ENCODE results near the gene ZNF692.

ZNF692 gene

DNA sequence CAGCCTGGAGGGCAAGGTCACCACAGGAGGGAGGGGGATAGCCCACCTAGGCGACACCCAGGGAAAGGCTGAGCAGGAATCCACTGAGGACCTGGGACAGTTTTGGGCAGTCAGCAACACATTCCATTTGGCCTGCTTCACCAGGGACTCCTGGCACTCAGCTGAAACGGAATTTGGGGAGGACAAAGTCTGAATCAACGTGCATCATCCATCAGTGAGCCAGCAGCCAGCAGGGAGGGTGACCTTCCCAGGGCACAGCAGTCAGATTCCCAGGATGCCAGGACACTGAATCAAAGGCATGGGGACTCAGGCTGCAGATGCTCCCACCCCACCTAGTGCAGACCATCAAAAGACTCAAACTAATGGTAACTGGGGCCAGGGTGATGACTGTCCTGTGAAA lies 37.8 kb downstream of the ZNF692 start:
- no peak overlapping the region for H3K4me3 ChIP-seq
- TF ChIP-seq, protein P1, sequence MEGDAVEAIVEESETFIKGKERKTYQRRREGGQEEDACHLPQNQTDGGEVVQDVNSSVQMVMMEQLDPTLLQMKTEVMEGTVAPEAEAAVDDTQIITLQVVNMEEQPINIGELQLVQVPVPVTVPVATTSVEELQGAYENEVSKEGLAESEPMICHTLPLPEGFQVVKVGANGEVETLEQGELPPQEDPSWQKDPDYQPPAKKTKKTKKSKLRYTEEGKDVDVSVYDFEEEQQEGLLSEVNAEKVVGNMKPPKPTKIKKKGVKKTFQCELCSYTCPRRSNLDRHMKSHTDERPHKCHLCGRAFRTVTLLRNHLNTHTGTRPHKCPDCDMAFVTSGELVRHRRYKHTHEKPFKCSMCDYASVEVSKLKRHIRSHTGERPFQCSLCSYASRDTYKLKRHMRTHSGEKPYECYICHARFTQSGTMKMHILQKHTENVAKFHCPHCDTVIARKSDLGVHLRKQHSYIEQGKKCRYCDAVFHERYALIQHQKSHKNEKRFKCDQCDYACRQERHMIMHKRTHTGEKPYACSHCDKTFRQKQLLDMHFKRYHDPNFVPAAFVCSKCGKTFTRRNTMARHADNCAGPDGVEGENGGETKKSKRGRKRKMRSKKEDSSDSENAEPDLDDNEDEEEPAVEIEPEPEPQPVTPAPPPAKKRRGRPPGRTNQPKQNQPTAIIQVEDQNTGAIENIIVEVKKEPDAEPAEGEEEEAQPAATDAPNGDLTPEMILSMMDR (IDR thresholded peaks at IDR 0.05) = no peak

DNA sequence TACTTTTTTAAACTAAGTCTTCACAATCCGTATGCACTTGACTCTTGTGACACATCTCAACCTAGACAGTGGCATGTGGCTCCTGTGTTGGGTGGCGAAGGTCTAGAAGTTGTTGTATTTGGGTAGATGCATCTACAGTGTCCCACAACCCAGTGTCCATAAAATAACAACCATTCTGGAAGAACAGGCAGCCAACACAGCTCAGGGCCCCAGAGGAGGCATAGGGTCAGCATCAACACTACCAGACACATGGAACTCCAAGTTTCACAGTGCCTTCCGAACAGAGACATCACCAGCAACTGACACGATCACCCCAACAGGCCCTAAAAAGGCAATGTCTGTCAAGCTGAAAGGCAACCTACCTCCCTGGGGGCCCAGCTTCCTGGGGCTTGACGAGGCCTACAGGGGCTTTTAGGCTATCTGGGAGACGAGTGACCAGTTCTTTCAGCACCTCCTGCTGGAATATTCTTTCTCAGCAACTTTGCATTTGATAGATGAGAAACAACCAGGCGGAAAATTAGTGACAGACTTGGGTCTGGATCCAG lies 38.8 kb downstream of the ZNF692 start:
- intact Hi-C loops (cut with DNase I; ENCODE audit: low total_unique reads) = no loop called here
- Histone ChIP-seq H3K4me3 (no peak overlapping the region), H3K4me1 (peaks cover 0 to 67% (median 51%) of the 10 kb centered on the region in 4 donors), H3K27me3 (no peaks in the 10 kb centered on the region), H3K27ac (no peak overlapping the region), H3K36me3 (peaks cover 19 to 58% (median 36%) of the 10 kb centered on the region in 3 donors), H3K9me3 (no peaks in the 10 kb centered on the region)
- TF ChIP-seq, protein P1 (IDR thresholded peaks at IDR 0.05) = no peak
- peak in 1 of 2 donors; percentile 31 for DNase-seq

More for the DNA sequence above, 37.8 kb downstream of the ZNF692 start:
- Histone ChIP-seq H3K9me3 (no peaks in the 10 kb centered on the region), H3K27me3 (no peaks in the 10 kb centered on the region), H3K4me1 (peaks cover 0 to 70% (median 53%) of the 10 kb centered on the region in 4 donors), H3K27ac (peak overlapping the region in 1 of 2 donors; percentile 17), H3K36me3 (peaks cover 9 to 48% (median 26%) of the 10 kb centered on the region in 3 donors)
- peak in 1 of 2 donors; percentile 63 for DNase-seq
- intact Hi-C loops (cut with DNase I; ENCODE audit: low total_unique reads) = no loop called here

DNA sequence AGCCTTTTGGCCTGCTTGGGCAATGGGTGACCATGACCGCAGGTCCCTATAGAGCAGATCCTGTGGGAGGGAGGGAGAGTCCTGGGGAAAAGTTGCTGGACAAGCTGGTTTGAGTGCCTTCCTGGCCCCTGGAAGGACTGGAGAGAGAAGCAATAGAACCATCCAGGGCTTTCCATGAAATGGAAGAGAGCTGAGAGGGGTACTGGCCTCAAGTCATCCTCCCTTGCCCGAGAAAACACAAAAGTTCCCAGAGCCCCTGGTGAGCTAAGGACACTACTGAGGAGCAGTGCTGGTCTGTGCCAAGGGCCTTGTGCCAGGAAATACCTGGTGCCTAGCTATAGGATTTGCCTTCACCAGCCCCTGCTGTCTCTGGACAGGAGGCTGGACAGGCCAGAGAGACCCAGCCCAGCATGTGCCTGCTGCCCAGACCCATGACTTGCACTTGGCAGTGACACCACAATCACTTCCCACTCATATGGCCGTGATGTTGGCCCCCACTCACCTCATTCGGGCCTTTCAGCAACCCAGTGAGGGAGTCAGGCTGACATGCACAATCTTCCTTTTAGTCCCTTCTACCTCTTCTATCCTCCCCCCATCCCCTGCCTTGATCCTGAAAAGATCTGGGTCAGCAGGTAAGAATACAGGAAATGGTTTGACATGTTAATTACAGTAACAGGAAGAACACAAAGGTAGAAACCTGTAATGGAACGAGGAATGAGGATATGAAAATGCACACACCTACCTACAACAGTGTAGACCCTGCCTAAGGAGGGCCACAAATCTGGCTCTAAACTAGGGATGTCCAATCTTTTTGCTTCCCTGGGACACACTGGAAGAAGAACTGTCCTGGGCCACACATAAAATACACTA lies 40.1 kb downstream of the ZNF692 start:
- H3K4me1 ChIP-seq = peaks cover 0 to 53% (median 38%) of the 10 kb centered on the region in 4 donors
- TF ChIP-seq, protein P1 (IDR thresholded peaks at IDR 0.05) = no peak
- H3K27me3 ChIP-seq = no peaks in the 10 kb centered on the region
- peaks cover 33 to 63% (median 50%) of the 10 kb centered on the region in 3 donors for H3K36me3 ChIP-seq
- no peak for DNase-seq
- H3K27ac ChIP-seq = no peak overlapping the region
- intact Hi-C loops (cut with DNase I; ENCODE audit: low total_unique reads) = no loop called here
- no peak overlapping the region for H3K4me3 ChIP-seq
- no peaks in the 10 kb centered on the region for H3K9me3 ChIP-seq

DNA sequence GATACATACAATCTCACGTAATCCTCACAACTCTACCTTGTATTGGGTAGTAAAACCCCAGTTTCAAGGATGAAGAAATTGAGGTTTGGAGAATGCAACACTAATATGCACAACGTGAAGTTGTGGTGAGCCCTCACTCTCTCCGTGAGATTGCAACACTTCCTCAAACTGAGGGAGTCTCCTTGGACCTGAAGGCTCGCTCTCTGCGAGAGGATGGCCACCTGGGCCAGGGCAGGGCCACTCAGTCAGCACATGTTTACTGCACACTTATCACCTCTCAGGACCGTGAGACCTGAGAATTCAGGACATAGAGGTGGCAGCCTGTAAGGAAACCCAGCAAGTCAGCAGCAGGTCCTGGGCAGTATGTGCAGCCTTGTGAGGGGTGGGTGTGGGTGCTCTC lies 41.8 kb downstream of the ZNF692 start:
- Histone ChIP-seq H3K9me3 (no peaks in the 10 kb centered on the region), H3K27ac (no peak overlapping the region), H3K36me3 (peaks cover 46 to 76% (median 66%) of the 10 kb centered on the region in 3 donors), H3K4me3 (no peak overlapping the region), H3K4me1 (peaks cover 0 to 37% (median 22%) of the 10 kb centered on the region in 4 donors), H3K27me3 (no peaks in the 10 kb centered on the region)
- intact Hi-C loops (cut with DNase I; ENCODE audit: low total_unique reads) = no loop called here
- no peak for DNase-seq
- TF ChIP-seq, protein P1 (IDR thresholded peaks at IDR 0.05) = no peak

DNA sequence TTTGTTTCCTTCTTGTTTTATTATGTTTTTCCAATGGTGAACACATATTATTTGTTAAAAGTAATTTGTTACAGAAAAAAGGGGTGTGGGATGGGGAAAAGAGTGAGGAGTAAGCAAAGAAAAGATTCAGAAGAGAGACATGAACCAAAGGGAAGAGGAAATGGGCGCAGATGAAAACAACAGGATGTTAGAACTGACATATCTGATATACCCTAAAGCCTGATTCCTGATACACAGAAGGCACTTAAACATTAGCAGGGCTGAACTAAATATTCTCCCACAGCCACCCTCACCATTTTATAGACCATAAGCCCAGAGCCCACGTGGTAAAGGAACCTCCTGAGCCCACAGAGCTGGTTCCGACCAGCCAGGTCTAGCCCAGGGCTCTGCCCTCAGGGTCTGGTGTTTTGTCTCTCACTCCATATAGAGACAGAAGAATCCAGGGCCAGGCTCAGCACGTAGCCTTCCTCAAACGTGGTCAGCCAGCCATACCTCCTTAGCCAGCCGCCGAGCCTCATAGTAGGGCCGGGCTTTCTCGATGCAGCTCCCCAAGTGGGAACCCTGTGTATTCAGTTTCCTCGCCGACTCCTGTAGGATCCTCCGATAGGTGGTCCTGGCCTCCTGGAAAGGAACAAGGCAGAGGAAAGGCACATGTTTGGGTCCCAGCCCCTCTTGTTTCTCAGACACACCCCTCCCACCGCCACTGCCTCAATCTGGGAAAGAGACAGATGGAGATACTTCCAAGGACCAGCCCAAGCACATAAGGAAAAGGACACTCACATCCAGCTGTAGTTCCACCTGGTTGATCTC lies 42.6 kb downstream of the ZNF692 start:
- Histone ChIP-seq H3K27me3 (no peaks in the 10 kb centered on the region), H3K27ac (no peak overlapping the region), H3K4me1 (peaks cover 0 to 32% (median 18%) of the 10 kb centered on the region in 4 donors), H3K9me3 (no peaks in the 10 kb centered on the region), H3K36me3 (peaks cover 52 to 82% (median 74%) of the 10 kb centered on the region in 3 donors), H3K4me3 (no peak overlapping the region)
- intact Hi-C loops (cut with DNase I; ENCODE audit: low total_unique reads) = no loop called here
- DNase-seq = no peak
- TF ChIP-seq, protein P1 (IDR thresholded peaks at IDR 0.05) = no peak

All from tibial artery (tissue), 4 donors.